Measurements from ENCODE around the gene ROCK2.

Gene ROCK2

GRCh38 chr2:11163439-11164317 lies 180.8 kb downstream of the ROCK2 start:
- Histone ChIP-seq H3K4me3 (no peak overlapping the region), H3K27me3 (no peaks in the 10 kb centered on the region), H3K36me3 (peaks cover 0 to 3% (median 0%) of the 10 kb centered on the region in 11 experiments; a peak in 1 of 22 replicates), H4K20me1 (no peaks in the 10 kb centered on the region), H3K27ac (no peak overlapping the region), H3K9ac (no peak overlapping the region), H3K4me1 (peaks cover 22 to 34% (median 30%) of the 10 kb centered on the region in 10 experiments), H3K9me3 (replicated peaks in 1 of 11) (no peaks in the 10 kb centered on the region), H3K4me2 (no peak overlapping the region)
- no peak for TF ChIP-seq Cebpa-rat (IDR thresholded peaks at IDR 0.05)

GRCh38 chr2:11161747-11162146 lies 182.7 kb downstream of the ROCK2 start:
- Histone ChIP-seq H3K4me3 (peak overlapping the region in 1 of 10 experiments; percentile 25; a peak in 1 of 20 replicates), H3K36me3 (peaks cover 0 to 3% (median 0%) of the 10 kb centered on the region in 11 experiments; a peak in 1 of 22 replicates), H3K27ac (peak overlapping the region in 7 of 11 experiments; percentile 22 to 74 (median 71); a peak in 9 of 22 replicates), H3K4me2 (peak overlapping the region; percentile 49 to 88 (median 62); a peak in 15 of 22 replicates), H3K27me3 (no peaks in the 10 kb centered on the region), H4K20me1 (0 out of 22 replicates have a peak, but pooled peaks cover 0 to 9% (median 0%) of the 10 kb centered on the region in 11 experiments), H3K9ac (no peak overlapping the region; a peak in 1 of 22 replicates), H3K9me3 (replicated peaks in 1 of 11) (no peaks in the 10 kb centered on the region), H3K4me1 (peaks cover 22 to 36% (median 32%) of the 10 kb centered on the region in 10 experiments)
- no peak for TF ChIP-seq Cebpa-rat (IDR thresholded peaks at IDR 0.05)

- Histone ChIP-seq H3K4me3 (peak overlapping the region in 2 of 10 experiments; percentile 25; a peak in 3 of 20 replicates), H3K9ac (peak overlapping the region; percentile 37 to 67 (median 56); a peak in 20 of 22 replicates)
Observed at GRCh38 chr2:11160731-11161455, 183.5 kb downstream of the ROCK2 start.

GRCh38 chr2:11160256-11160655 lies 184.2 kb downstream of the ROCK2 start:
- peak overlapping the region in 10 of 11 experiments; percentile 49 to 88 (median 64); a peak in 15 of 22 replicates for H3K4me2 ChIP-seq
- H3K9me3 ChIP-seq (replicated peaks in 1 of 11): no peaks in the 10 kb centered on the region
- H3K4me3 ChIP-seq: no peak overlapping the region
- 0 out of 22 replicates have a peak, but pooled peaks cover 0 to 10% (median 0%) of the 10 kb centered on the region in 11 experiments for H4K20me1 ChIP-seq
- H3K27ac ChIP-seq: peak overlapping the region in 7 of 11 experiments; percentile 10 to 74 (median 72); a peak in 8 of 22 replicates
- peaks cover 32 to 44% (median 43%) of the 10 kb centered on the region in 10 experiments for H3K4me1 ChIP-seq
- H3K36me3 ChIP-seq: peaks cover 0 to 3% (median 0%) of the 10 kb centered on the region in 11 experiments; a peak in 1 of 22 replicates
- H3K27me3 ChIP-seq: no peaks in the 10 kb centered on the region
- no peak for TF ChIP-seq Cebpa-rat (IDR thresholded peaks at IDR 0.05)
- peak overlapping the region in 4 of 11 experiments; percentile 44 to 67 (median 50); a peak in 2 of 22 replicates for H3K9ac ChIP-seq

More at GRCh38 chr2:11160731-11161455, 183.5 kb downstream of the ROCK2 start:
- peak overlapping the region; percentile 49 to 88 (median 62) for H3K4me2 ChIP-seq
- no peak for TF ChIP-seq Cebpa-rat (IDR thresholded peaks at IDR 0.05)
- H3K4me1 ChIP-seq: peaks cover 29 to 41% (median 39%) of the 10 kb centered on the region in 10 experiments
- H3K27me3 ChIP-seq: no peaks in the 10 kb centered on the region
- H3K36me3 ChIP-seq: peaks cover 0 to 3% (median 0%) of the 10 kb centered on the region in 11 experiments; a peak in 1 of 22 replicates
- H3K27ac ChIP-seq: peak overlapping the region; percentile 27 to 74 (median 71); a peak in 20 of 22 replicates
- no peaks in the 10 kb centered on the region for H3K9me3 ChIP-seq (replicated peaks in 1 of 11)
- H4K20me1 ChIP-seq: 0 out of 22 replicates have a peak, but pooled peaks cover 0 to 10% (median 0%) of the 10 kb centered on the region in 11 experiments

GRCh38 chr2:11159574-11160170 lies 184.8 kb downstream of the ROCK2 start:
- no peak overlapping the region for H3K4me3 ChIP-seq
- peaks cover 32 to 46% (median 43%) of the 10 kb centered on the region in 10 experiments for H3K4me1 ChIP-seq
- H3K27me3 ChIP-seq: no peaks in the 10 kb centered on the region
- peak overlapping the region in 8 of 11 experiments; percentile 23 to 47 (median 34); a peak in 11 of 22 replicates for H3K4me2 ChIP-seq
- no peaks in the 10 kb centered on the region for H3K9me3 ChIP-seq (replicated peaks in 1 of 11)
- peaks cover 0 to 3% (median 0%) of the 10 kb centered on the region in 11 experiments; a peak in 1 of 22 replicates for H3K36me3 ChIP-seq
- peak overlapping the region in 4 of 11 experiments; percentile 3 to 38 (median 22); a peak in 4 of 22 replicates for H3K9ac ChIP-seq
- peak overlapping the region in 2 of 11 experiments; percentile 17 to 73; a peak in 2 of 22 replicates for H3K27ac ChIP-seq
- no peak for TF ChIP-seq Cebpa-rat (IDR thresholded peaks at IDR 0.05)
- 0 out of 22 replicates have a peak, but pooled peaks cover 0 to 10% (median 0%) of the 10 kb centered on the region in 11 experiments for H4K20me1 ChIP-seq

- Histone ChIP-seq H3K36me3 (peaks cover 0 to 3% (median 0%) of the 10 kb centered on the region in 11 experiments; a peak in 1 of 22 replicates), H3K9me3 (replicated peaks in 1 of 11) (no peaks in the 10 kb centered on the region), H3K4me3 (no peak overlapping the region), H3K4me2 (peak overlapping the region in 10 of 11 experiments; percentile 11 to 47 (median 32); a peak in 12 of 22 replicates), H3K4me1 (peaks cover 38 to 52% (median 50%) of the 10 kb centered on the region in 10 experiments), H3K27ac (peak overlapping the region in 2 of 11 experiments; percentile 17 to 73; a peak in 2 of 22 replicates), H4K20me1 (0 out of 22 replicates have a peak, but pooled peaks cover 0 to 10% (median 0%) of the 10 kb centered on the region in 11 experiments), H3K9ac (peak overlapping the region in 7 of 11 experiments; percentile 3 to 51 (median 15); a peak in 3 of 22 replicates), H3K27me3 (no peaks in the 10 kb centered on the region)
- TF ChIP-seq Cebpa-rat (IDR thresholded peaks at IDR 0.05): no peak
Observed at GRCh38 chr2:11158916-11159573, 185.4 kb downstream of the ROCK2 start.

- Histone ChIP-seq H3K9me3 (replicated peaks in 1 of 11) (no peaks in the 10 kb centered on the region), H3K4me1 (peaks cover 39 to 52% (median 50%) of the 10 kb centered on the region in 10 experiments), H3K27me3 (no peaks in the 10 kb centered on the region), H4K20me1 (0 out of 22 replicates have a peak, but pooled peaks cover 0 to 10% (median 0%) of the 10 kb centered on the region in 11 experiments), H3K9ac (no peak overlapping the region), H3K27ac (no peak overlapping the region), H3K4me2 (peak overlapping the region in 1 of 11 experiments; percentile 25; a peak in 1 of 22 replicates), H3K36me3 (no peaks in the 10 kb centered on the region), H3K4me3 (no peak overlapping the region)
- TF ChIP-seq Cebpa-rat (IDR thresholded peaks at IDR 0.05): no peak
Observed at GRCh38 chr2:11157731-11158130, 186.7 kb downstream of the ROCK2 start.

Data from BLaER1 treated with 17β-estradiol and CSF1 and Interleukin-3, amounts not matched to agents 10 nM and 100 nM (cell line).